HEK293 (cell line): Measurements from ENCODE around the gene LRRK1.

Experiments
- KLF9 ChIP-seq: fragments of 450-650 bp; formaldehyde crosslinking; IDR thresholded peaks from 2 replicates; pipeline ENCODE4 v1.5.1; 2016; ENCODE audit warnings: missing biosample characterization, missing genetic modification characterization, low read depth
- YY1 ChIP-seq: fragments of 450-650 bp; formaldehyde crosslinking; IDR thresholded peaks from 2 replicates; pipeline ENCODE4 v1.5.1; 2018; ENCODE audit warnings: missing biosample characterization, missing genetic modification characterization
- ZNF354C ChIP-seq: fragments of 450-650 bp; formaldehyde crosslinking; IDR thresholded peaks from 2 replicates; pipeline ENCODE4 v1.5.1; 2016; ENCODE audit warnings: missing biosample characterization, missing genetic modification characterization, low read depth, borderline replicate concordance
- TF ChIP-seq, protein P1 (sequence below): fragments of 450-650 bp; formaldehyde crosslinking; IDR thresholded peaks from 2 replicates; pipeline ENCODE4 v1.5.1; 2016; ENCODE audit warnings: missing biosample characterization, missing genetic modification characterization
- TF ChIP-seq, protein P2 (sequence below): fragments of 450-650 bp; IDR thresholded peaks from 2 replicates; pipeline ENCODE4 v1.5.1; 2018; ENCODE audit warnings: missing biosample characterization, mild to moderate bottlenecking, missing genetic modification characterization

GRCh38 chr15:101044625-101045235, 125.6 kb downstream of the LRRK1 start:
- TF ChIP-seq ZNF354C (no peak), YY1 (no peak), KLF9 (tag by site-specific recombination) (no peak)
- TF ChIP-seq, protein P1, sequence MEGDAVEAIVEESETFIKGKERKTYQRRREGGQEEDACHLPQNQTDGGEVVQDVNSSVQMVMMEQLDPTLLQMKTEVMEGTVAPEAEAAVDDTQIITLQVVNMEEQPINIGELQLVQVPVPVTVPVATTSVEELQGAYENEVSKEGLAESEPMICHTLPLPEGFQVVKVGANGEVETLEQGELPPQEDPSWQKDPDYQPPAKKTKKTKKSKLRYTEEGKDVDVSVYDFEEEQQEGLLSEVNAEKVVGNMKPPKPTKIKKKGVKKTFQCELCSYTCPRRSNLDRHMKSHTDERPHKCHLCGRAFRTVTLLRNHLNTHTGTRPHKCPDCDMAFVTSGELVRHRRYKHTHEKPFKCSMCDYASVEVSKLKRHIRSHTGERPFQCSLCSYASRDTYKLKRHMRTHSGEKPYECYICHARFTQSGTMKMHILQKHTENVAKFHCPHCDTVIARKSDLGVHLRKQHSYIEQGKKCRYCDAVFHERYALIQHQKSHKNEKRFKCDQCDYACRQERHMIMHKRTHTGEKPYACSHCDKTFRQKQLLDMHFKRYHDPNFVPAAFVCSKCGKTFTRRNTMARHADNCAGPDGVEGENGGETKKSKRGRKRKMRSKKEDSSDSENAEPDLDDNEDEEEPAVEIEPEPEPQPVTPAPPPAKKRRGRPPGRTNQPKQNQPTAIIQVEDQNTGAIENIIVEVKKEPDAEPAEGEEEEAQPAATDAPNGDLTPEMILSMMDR (tag by site-specific recombination) = no peak
- TF ChIP-seq, protein P2, sequence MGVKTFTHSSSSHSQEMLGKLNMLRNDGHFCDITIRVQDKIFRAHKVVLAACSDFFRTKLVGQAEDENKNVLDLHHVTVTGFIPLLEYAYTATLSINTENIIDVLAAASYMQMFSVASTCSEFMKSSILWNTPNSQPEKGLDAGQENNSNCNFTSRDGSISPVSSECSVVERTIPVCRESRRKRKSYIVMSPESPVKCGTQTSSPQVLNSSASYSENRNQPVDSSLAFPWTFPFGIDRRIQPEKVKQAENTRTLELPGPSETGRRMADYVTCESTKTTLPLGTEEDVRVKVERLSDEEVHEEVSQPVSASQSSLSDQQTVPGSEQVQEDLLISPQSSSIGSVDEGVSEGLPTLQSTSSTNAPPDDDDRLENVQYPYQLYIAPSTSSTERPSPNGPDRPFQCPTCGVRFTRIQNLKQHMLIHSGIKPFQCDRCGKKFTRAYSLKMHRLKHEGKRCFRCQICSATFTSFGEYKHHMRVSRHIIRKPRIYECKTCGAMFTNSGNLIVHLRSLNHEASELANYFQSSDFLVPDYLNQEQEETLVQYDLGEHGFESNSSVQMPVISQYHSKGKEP (tag by site-specific recombination) = no peak
